GM23338 (cell line): ENCODE data around the gene PNPLA7.
"Not testable (repeated sequence)": the region's sequence is repeated elsewhere in the genome, so short reads cannot be mapped to it uniquely, and the experiment has no call there.

Experiments
- CTCF ChIP-seq, 2 experiments: fragments of 200-600 bp in 1 of 2; sonication (generic) in 1 of 2; conservative IDR thresholded peaks; 2 replicates each; pipeline versions ENCODE4 v1.5.1 to v1.6.1; 2016 to 2017; ENCODE audit warnings: antibody characterized with exemption in 2 of 2, low read depth in 2 of 2, mild to moderate bottlenecking in 2 of 2, moderate library complexity in 1 of 2
- EZH2 ChIP-seq: fragments of 200-600 bp; sonication (generic); IDR thresholded peaks from one replicate; pipeline ENCODE4 v1.8.0; 2017; ENCODE audit warnings: antibody characterized with exemption, mild to moderate bottlenecking, low read depth; ENCODE audit not compliant: unreplicated experiment
- JUNB ChIP-seq: IDR thresholded peaks from one replicate; pipeline ENCODE4 v1.6.1; 2016; ENCODE audit warnings: antibody characterized with exemption; ENCODE audit not compliant: unreplicated experiment
- NANOG ChIP-seq: IDR thresholded peaks from 2 replicates; pipeline ENCODE4 v1.6.1; 2016; ENCODE audit warnings: antibody characterized with exemption, borderline replicate concordance
- POLR2AphosphoS5 ChIP-seq: IDR thresholded peaks from 2 replicates; pipeline ENCODE4 v1.6.1; 2016; ENCODE audit warnings: antibody characterized with exemption, low read depth
- REST ChIP-seq: IDR thresholded peaks from one replicate; pipeline ENCODE4 v1.6.1; 2018; ENCODE audit warnings: antibody characterized with exemption; ENCODE audit not compliant: unreplicated experiment
- TF ChIP-seq, protein P1 (sequence below): IDR thresholded peaks from 2 replicates; pipeline ENCODE4 v1.6.1; 2016; ENCODE audit warnings: antibody characterized with exemption

GRCh38 chr9:137410236-137410890, 139.8 kb downstream of the PNPLA7 start:
- not testable (repeated sequence) for TF ChIP-seq POLR2AphosphoS5; CTCF (conservative IDR thresholded peaks at IDR 0.05; ENCODE audit: low read depth in 2 of 2); JUNB; EZH2; REST; NANOG
- TF ChIP-seq, protein P1, sequence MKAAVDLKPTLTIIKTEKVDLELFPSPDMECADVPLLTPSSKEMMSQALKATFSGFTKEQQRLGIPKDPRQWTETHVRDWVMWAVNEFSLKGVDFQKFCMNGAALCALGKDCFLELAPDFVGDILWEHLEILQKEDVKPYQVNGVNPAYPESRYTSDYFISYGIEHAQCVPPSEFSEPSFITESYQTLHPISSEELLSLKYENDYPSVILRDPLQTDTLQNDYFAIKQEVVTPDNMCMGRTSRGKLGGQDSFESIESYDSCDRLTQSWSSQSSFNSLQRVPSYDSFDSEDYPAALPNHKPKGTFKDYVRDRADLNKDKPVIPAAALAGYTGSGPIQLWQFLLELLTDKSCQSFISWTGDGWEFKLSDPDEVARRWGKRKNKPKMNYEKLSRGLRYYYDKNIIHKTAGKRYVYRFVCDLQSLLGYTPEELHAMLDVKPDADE, result not testable (repeated sequence)
